Measurements from ENCODE around the gene STRN4. TPM values are rescaled to one million over a fixed set of nuclear protein-coding genes. Genes with fewer than 3 reads are reported as not detected.

The STRN4 gene
- total and polyA plus RNA-seq, 2 donors (not counting 3 experiments of a cell fraction or from before 2014, with no cell fraction given): 116 to 144 TPM

DNA sequence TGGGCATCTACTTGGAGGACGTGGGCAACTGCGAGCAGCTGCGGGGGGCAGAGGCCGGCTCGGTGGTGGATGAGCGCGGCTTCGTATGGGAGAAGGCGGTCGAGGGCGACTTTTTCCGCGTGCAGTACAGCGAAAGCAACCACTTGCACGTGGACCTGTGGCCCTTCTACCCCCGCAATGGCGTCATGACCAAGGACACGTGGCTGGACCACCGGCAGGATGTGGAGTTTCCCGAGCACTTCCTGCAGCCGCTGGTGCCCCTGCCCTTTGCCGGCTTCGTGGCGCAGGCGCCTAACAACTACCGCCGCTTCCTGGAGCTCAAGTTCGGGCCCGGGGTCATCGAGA is 10.3 kb upstream of the STRN4 start:
- Histone ChIP-seq H3K27me3 (ENCODE audit: control insufficient read depth in 2 of 2, insufficient read depth in 2 of 2, low read length in 2 of 2) (no peaks in the 10 kb centered on the region), H3K27ac (ENCODE audit: insufficient read depth, low read depth, low read length) (no peak overlapping the region), H3K4me2 (ENCODE audit: insufficient read depth, low read length) (no peak overlapping the region), H3K9me1 (replicated peaks; ENCODE audit: control insufficient read depth, extremely low read depth, insufficient read depth, low read length) (no peaks in the 10 kb centered on the region), H3K9ac (replicated peaks; ENCODE audit: extremely low read depth, insufficient read depth, low read length) (no peak overlapping the region), H4K20me1 (replicated peaks; ENCODE audit: control insufficient read depth, extremely low read depth, insufficient read depth, low read length) (no peaks in the 10 kb centered on the region), H3K4me1 (ENCODE audit: control insufficient read depth, extremely low read depth, insufficient read depth, low read length) (peaks cover 27% of the 10 kb centered on the region), H2AFZ (ENCODE audit: low read depth, low read length) (peak overlapping the region; percentile 4), H3K79me2 (ENCODE audit: control insufficient read depth, insufficient read depth, low read length) (no peaks in the 10 kb centered on the region), H3K9me3 (replicated peaks; ENCODE audit: control insufficient read depth, insufficient read depth, low read length) (no peaks in the 10 kb centered on the region), H3K4me3 (replicated peaks in 1 of 3; ENCODE audit: insufficient read depth in 1 of 3, low read depth in 1 of 3, low read length in 3 of 3) (no peak overlapping the region), H3K36me3 (ENCODE audit: control insufficient read depth in 2 of 2, extremely low read depth in 1 of 2, insufficient read depth in 2 of 2, low read length in 2 of 2) (peaks cover 0 to 2% of the 10 kb centered on the region in 2 experiments)
- BruUV-seq (replicated peaks): no TSS peak
- peak; percentile 87 for TF ChIP-seq MYC (IDR thresholded peaks at IDR 0.05; ENCODE audit: low read depth, low read length)
- TF ChIP-seq GATA2 (IDR thresholded peaks at IDR 0.05; ENCODE audit: insufficient read depth, insufficient read length, low read depth, low read length): no peak
- TF ChIP-seq MAX (IDR thresholded peaks at IDR 0.05; ENCODE audit: insufficient read depth, insufficient read length): peak; percentile 93
- peak; percentile 19 for TF ChIP-seq POLR2AphosphoS5 (IDR thresholded peaks at IDR 0.05; ENCODE audit: insufficient read depth, low read depth, low read length)
- TF ChIP-seq JUN (IDR thresholded peaks at IDR 0.05; ENCODE audit: borderline replicate concordance, insufficient read depth, insufficient read length, low read depth): no peak
- TF ChIP-seq FOS (IDR thresholded peaks at IDR 0.05; ENCODE audit: borderline replicate concordance, insufficient read depth, low read length): no peak
- peak; percentile 35 for DNase-seq (ENCODE audit: low read depth, low spot score)
- peak; percentile 77 for FAIRE-seq
- intact Hi-C loops (cut with micrococcal nuclease): no loop called here
- POLR2A ChIA-PET: no interaction called here
- dilution Hi-C loops (cut with MboI; ENCODE audit: extremely low pct_ligation_motif_present, low sequenced_read_pairs): no loop called here
- CTCF ChIA-PET: interaction anchor here (0.5 to 2.8 kb wide), 5 partner anchors 10 to 234 kb away, joined by 3 to 128 read pairs (median 4); partner anchors contain the start of gene PTGIR

GRCh38 chr19:46755853-46756543 is 9.7 kb upstream of the STRN4 start:
- TF ChIP-seq, protein P1, sequence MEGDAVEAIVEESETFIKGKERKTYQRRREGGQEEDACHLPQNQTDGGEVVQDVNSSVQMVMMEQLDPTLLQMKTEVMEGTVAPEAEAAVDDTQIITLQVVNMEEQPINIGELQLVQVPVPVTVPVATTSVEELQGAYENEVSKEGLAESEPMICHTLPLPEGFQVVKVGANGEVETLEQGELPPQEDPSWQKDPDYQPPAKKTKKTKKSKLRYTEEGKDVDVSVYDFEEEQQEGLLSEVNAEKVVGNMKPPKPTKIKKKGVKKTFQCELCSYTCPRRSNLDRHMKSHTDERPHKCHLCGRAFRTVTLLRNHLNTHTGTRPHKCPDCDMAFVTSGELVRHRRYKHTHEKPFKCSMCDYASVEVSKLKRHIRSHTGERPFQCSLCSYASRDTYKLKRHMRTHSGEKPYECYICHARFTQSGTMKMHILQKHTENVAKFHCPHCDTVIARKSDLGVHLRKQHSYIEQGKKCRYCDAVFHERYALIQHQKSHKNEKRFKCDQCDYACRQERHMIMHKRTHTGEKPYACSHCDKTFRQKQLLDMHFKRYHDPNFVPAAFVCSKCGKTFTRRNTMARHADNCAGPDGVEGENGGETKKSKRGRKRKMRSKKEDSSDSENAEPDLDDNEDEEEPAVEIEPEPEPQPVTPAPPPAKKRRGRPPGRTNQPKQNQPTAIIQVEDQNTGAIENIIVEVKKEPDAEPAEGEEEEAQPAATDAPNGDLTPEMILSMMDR (IDR thresholded peaks at IDR 0.05; ENCODE audit: extremely low read depth in 1 of 2, insufficient read depth in 1 of 2, low read depth in 1 of 2, low read length in 2 of 2): no peak
- no peak for TF ChIP-seq FOS (IDR thresholded peaks at IDR 0.05; ENCODE audit: borderline replicate concordance, insufficient read depth, low read length)
- no peak for TF ChIP-seq JUN (IDR thresholded peaks at IDR 0.05; ENCODE audit: borderline replicate concordance, insufficient read depth, insufficient read length, low read depth)
- TF ChIP-seq EZH2 (IDR thresholded peaks at IDR 0.05; ENCODE audit: borderline replicate concordance, low read depth, low read length, severe bottlenecking): no peak
- no peak for TF ChIP-seq MAX (IDR thresholded peaks at IDR 0.05; ENCODE audit: insufficient read depth, insufficient read length)
- TF ChIP-seq MYC (IDR thresholded peaks at IDR 0.05; ENCODE audit: low read depth, low read length): no peak
- TF ChIP-seq GATA2 (IDR thresholded peaks at IDR 0.05; ENCODE audit: insufficient read depth, insufficient read length, low read depth, low read length): no peak
- TF ChIP-seq POLR2AphosphoS5 (IDR thresholded peaks at IDR 0.05; ENCODE audit: insufficient read depth, low read depth, low read length): no peak
- TF ChIP-seq POLR2A (IDR thresholded peaks at IDR 0.05; ENCODE audit: low read depth, low read length): no peak
- Histone ChIP-seq H3K4me3 (replicated peaks in 1 of 3; ENCODE audit: insufficient read depth in 1 of 3, low read depth in 1 of 3, low read length in 3 of 3) (no peak overlapping the region), H3K36me3 (ENCODE audit: control insufficient read depth in 2 of 2, extremely low read depth in 1 of 2, insufficient read depth in 2 of 2, low read length in 2 of 2) (peaks cover 0 to 2% of the 10 kb centered on the region in 2 experiments), H3K4me1 (ENCODE audit: control insufficient read depth, extremely low read depth, insufficient read depth, low read length) (peaks cover 27% of the 10 kb centered on the region), H3K9me1 (replicated peaks; ENCODE audit: control insufficient read depth, extremely low read depth, insufficient read depth, low read length) (no peaks in the 10 kb centered on the region), H4K20me1 (replicated peaks; ENCODE audit: control insufficient read depth, extremely low read depth, insufficient read depth, low read length) (no peaks in the 10 kb centered on the region), H3K27me3 (ENCODE audit: control insufficient read depth in 2 of 2, insufficient read depth in 2 of 2, low read length in 2 of 2) (no peaks in the 10 kb centered on the region), H2AFZ (ENCODE audit: low read depth, low read length) (peak overlapping the region; percentile 37), H3K9ac (replicated peaks; ENCODE audit: extremely low read depth, insufficient read depth, low read length) (no peak overlapping the region), H3K27ac (ENCODE audit: insufficient read depth, low read depth, low read length) (no peak overlapping the region), H3K9me3 (replicated peaks; ENCODE audit: control insufficient read depth, insufficient read depth, low read length) (no peaks in the 10 kb centered on the region), H3K79me2 (ENCODE audit: control insufficient read depth, insufficient read depth, low read length) (no peaks in the 10 kb centered on the region), H3K4me2 (ENCODE audit: insufficient read depth, low read length) (no peak overlapping the region)
- dilution Hi-C loops (cut with MboI; ENCODE audit: extremely low pct_ligation_motif_present, low sequenced_read_pairs): no loop called here
- FAIRE-seq (no peak), DNase-seq (ENCODE audit: low read depth, low spot score) (no peak)
- POLR2A ChIA-PET: no interaction called here
- intact Hi-C loops (cut with micrococcal nuclease): loop anchor here (1.0 kb wide), 1 partner anchor 30 kb away; no protein-coding TSS in a partner anchor
- CTCF ChIA-PET: interaction anchor here (0.5 to 6.3 kb wide), 9 partner anchors 10 to 235 kb away, joined by 3 to 128 read pairs (median 4); partner anchors contain the start of genes FKRP and PTGIR
- no TSS peak for BruUV-seq (replicated peaks)
